ES-I3 (cell line): ENCODE data around the gene LIMK1.

Source experiments
- H3K36me3 ChIP-seq: 2 replicates; pipeline ENCODE4 v1.6.1; 2013; ENCODE audit warnings: mild to moderate bottlenecking, low read length, control low read depth, moderate library complexity; ENCODE audit not compliant: insufficient read depth
- H3K4me1 ChIP-seq: 2 replicates; pipeline ENCODE4 v1.6.1; 2013; ENCODE audit warnings: mild to moderate bottlenecking, control low read depth, low read length; ENCODE audit not compliant: insufficient read depth
- H3K9ac ChIP-seq: 2 replicates; pipeline ENCODE4 v1.6.1; 2013; ENCODE audit warnings: low read depth, mild to moderate bottlenecking, low read length, moderate library complexity
- H3K9me3 ChIP-seq: 2 replicates; pipeline ENCODE4 v1.6.1; 2013; ENCODE audit warnings: mild to moderate bottlenecking, low read length, moderate library complexity; ENCODE audit not compliant: control insufficient read depth, insufficient read depth

Gene LIMK1

DNA sequence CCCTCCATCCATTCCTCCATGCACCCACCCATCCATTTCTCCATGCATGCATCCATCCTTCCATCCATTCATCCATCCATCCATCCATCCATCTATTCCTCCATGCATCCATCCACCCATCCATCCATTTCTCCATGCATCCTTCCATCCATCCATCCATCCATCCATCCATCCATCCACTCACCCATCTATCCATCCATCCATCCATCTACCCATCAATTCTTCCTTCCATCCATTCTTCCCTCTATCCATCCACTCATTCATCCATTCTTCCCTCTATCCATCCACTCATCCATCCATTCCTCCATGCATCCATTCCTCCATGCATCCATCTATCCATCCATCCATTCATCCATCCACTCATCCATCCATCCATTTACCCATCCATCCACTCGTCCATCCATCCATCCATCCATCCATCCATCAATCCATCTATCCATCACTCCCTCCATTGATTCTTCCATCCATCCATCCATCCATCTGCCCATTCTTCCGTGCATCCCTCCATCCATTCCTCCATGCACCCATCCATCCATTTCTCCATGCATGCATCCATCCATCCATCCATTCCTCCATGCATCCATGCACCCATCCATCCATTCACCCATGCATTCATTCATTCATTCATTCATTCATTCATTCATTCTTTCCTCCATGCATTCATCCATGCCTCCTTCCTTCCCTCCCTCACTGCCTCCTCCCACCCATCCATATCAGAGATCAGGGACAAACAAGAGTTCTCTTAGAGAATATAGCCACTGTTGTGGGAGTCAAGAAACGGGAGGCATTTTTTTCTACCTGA lies 33.4 kb upstream of the LIMK1 start:
- Histone ChIP-seq H3K4me1 (peaks cover 10% of the 10 kb centered on the region; the same call in 1 of the 2 replicates), H3K36me3 (no peaks in the 10 kb centered on the region), H3K9ac (no peak overlapping the region), H3K9me3 (no peaks in the 10 kb centered on the region)

DNA sequence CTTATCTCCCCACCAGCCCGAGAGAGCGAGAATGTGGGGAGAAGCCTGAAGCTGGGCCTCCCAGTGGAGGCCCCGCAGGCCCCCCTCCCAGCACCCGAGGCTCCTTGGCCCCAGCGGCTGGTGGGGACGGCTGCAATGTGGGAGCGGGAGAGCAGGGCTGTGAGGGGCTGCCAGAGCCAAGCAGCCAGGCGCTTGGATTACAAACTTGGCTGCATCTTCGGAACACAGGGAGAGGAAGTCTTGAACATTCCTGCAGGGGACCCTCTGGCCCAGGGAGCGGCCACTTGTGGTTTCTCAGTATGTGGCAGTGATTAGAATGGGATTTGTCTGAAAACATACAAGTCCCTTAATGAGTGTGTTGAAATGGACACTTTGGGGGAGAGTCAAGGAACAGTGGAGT lies 32.4 kb upstream of the LIMK1 start:
- Histone ChIP-seq H3K36me3 (no peaks in the 10 kb centered on the region), H3K9me3 (no peaks in the 10 kb centered on the region), H3K4me1 (peaks cover 10% of the 10 kb centered on the region; the same call in 1 of the 2 replicates), H3K9ac (no peak overlapping the region)

DNA sequence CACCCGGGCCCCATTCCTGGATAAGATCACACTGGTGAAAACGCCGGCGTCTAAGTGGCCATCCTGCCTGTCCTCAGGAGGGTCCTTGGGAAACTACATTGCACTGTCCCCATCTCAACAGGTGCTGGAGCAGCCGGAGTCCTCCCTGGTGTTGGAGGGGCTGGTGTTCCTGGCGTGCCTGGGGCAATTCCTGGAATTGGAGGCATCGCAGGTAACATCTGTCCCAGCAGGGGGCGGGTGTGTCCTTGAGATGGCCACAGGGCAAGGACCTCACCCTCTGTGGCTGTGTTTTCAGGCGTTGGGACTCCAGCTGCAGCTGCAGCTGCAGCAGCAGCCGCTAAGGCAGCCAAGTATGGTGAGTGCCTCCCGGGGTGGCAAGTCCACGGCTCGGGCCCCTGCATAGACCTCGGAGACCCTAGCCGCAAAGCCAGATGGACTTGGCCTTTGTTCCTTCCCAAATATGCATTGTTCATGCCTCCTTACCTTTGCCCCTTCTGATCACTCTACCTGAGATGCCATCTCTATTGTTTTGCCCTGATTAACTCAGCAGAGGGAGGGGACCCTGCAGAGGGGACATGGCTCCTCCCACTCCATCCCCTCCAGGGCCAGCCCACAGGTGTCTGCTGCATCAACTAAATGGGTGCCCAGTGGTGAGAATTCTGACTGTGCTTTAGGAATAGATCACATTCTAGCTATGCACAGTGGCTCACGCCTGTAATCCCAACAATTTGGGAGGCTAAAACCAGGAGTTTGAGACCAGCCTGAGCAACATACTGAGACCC lies 31.8 kb upstream of the LIMK1 start:
- no peaks in the 10 kb centered on the region for H3K36me3 ChIP-seq
- peaks cover 10% of the 10 kb centered on the region; the same call in 1 of the 2 replicates for H3K4me1 ChIP-seq
- no peaks in the 10 kb centered on the region for H3K9me3 ChIP-seq
- no peak overlapping the region for H3K9ac ChIP-seq

DNA sequence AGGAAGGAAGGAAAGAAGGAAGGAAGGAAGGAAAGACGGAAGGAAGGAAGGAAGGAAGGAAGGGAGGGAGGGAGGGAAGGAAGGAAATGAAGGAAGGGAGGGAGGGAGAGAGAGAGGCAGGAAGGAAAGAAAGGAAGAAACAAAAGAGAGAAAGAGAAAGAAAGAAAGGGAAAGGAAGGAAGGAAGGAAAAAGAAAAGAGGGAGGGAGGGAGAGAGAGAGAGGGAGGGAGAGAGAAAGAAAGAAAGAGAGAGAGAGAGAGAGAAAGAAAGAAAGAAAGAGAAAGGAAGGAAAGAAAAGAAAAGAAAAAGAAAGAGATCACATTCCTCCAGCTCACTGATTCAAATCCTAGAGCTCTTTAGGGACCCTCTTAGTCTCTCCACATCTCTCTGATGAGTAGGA lies 31.0 kb upstream of the LIMK1 start:
- Histone ChIP-seq H3K4me1 (peaks cover 10% of the 10 kb centered on the region; the same call in 1 of the 2 replicates), H3K36me3 (no peaks in the 10 kb centered on the region), H3K9me3 (no peaks in the 10 kb centered on the region), H3K9ac (no peak overlapping the region)

DNA sequence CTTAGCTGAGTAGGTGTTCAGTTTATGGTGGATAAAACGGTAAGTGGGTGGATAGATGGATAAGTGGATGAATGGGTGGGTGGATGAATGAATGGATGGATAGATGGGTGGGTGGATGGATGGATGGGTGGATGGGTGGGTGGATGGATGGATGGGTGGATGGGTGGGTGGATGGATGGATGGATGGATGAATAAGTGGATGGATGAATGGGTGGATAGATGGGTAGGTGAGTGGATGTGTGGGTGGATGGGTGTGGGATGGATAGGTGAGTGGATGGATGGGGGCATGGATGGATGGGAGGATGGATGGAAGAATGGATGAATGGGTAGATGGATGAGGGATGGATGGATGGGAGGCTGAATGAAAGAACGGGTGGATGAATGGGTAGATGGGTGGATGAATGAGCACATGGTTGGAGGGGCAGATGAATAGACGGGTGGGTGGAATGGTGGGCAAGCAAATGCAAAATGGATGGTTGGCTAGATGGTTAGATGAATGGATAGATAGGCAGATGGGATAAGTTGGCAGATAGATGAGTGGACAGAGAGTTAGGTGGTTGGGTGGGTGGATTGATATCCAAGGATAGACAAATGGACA lies 29.9 kb upstream of the LIMK1 start:
- Histone ChIP-seq H3K36me3 (no peaks in the 10 kb centered on the region), H3K9me3 (no peaks in the 10 kb centered on the region), H3K4me1 (peaks cover 10% of the 10 kb centered on the region; the same call in 1 of the 2 replicates), H3K9ac (no peak overlapping the region)

DNA sequence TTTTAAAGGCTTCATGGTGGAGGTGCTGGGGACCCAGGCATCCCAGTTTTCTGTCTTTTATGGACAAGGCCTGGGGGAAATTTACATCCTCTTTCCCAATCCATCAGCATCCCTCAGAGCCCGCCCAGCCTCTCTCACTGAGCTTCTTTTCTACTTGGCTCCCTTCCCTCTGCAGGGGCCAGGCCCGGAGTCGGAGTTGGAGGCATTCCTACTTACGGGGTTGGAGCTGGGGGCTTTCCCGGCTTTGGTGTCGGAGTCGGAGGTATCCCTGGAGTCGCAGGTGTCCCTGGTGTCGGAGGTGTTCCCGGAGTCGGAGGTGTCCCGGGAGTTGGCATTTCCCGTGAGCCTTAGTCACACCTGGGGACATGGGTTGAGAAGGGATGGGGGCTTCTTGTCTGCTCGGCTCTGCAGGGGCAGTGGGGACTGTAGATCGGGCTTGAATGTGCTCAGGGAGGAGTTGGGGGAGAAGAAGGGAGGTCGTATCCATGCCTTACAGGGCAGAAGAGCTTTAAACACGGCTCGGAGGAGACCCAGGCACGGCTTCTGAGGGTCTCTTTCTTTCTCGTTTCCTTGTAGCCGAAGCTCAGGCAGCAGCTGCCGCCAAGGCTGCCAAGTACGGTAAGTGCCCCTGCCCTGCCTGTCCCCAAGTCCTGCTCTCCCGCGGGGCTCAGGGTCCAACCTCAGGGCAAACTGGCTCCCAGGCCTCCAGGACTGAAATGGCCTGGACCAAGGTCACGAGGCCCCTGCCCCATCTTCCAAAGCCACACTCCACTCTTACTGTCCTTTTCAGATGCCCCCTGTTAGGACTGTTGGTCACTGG lies 27.3 kb upstream of the LIMK1 start:
- Histone ChIP-seq H3K4me1 (peaks cover 10% of the 10 kb centered on the region; the same call in 1 of the 2 replicates), H3K9ac (no peak overlapping the region), H3K36me3 (no peaks in the 10 kb centered on the region), H3K9me3 (no peaks in the 10 kb centered on the region)

DNA sequence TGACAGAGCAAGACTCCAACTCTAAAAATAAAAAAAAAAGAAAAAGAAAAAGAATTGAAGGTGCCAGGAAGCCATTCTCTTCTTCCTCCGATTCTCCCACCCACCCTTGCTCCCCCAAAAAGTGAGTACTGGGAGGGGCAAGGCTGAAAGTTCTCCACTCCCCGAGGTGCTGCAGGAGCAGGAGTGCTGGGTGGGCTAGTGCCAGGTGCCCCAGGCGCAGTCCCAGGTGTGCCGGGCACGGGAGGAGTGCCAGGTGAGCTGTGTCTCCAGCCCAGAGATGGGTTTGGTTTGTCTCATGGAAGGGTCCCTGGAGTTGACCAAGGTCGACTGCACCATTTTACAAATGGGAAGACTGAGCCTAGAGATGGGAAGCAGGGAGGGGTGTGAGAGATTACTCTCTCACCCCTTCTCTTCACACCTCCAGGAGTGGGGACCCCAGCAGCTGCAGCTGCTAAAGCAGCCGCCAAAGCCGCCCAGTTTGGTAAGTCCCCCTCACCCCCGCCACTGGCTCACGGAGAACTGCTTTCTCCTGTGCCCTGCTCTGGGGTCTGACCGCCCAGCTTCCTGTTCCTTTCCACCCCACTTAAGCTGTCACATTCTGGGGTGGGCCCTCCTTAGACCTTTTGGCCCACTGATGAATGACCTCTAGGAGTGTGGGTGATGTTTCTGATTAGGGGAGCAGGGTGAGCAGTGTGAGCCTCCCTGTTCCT lies 26.2 kb upstream of the LIMK1 start:
- no peaks in the 10 kb centered on the region for H3K9me3 ChIP-seq
- H3K9ac ChIP-seq = no peak overlapping the region
- no peaks in the 10 kb centered on the region for H3K4me1 ChIP-seq
- no peaks in the 10 kb centered on the region for H3K36me3 ChIP-seq

DNA sequence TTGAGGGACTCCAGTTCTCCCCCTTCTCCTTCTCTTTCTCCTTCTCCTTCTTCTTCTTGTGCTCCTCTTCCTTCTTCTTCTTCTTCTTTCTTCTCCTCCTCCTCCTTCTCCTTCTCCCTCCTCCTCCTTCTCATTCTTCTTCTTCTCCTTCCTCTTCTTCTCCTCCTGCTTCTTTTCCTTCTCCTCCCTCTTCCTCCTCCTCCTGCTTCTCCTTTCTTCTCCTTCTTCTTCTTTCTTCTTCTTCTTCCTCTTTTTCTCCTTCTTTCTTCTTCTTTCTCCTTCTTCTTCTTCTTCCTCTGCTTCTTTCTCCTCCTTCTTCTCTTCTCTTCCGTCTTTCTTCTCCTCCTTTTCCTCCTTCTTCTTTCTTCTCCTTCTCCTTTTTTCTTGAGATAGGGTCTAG lies 25.6 kb upstream of the LIMK1 start:
- H3K36me3 ChIP-seq = no peaks in the 10 kb centered on the region
- no peaks in the 10 kb centered on the region for H3K4me1 ChIP-seq
- H3K9ac ChIP-seq = no peak overlapping the region
- no peaks in the 10 kb centered on the region for H3K9me3 ChIP-seq

DNA sequence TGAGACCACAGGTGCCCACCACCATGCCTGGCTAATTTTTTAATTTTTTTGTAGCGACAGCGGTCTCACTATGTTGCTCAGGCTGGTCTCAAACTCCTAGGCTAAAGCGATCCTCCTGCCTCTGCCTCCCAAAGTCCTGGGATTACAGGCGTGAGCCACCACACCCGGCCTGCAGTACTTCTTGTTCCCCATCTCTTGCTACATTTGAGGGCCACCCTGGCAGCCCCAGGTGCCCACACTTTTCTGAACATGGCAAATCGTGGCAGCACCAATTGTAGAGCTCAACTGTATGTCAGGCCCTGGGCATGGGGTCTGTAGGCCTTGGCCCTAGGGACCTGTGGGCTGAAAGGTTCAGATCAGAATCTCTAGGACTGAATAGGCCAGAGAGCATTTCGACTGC lies 25.1 kb upstream of the LIMK1 start:
- Histone ChIP-seq H3K4me1 (no peaks in the 10 kb centered on the region), H3K9me3 (no peaks in the 10 kb centered on the region), H3K36me3 (no peaks in the 10 kb centered on the region), H3K9ac (no peak overlapping the region)

DNA sequence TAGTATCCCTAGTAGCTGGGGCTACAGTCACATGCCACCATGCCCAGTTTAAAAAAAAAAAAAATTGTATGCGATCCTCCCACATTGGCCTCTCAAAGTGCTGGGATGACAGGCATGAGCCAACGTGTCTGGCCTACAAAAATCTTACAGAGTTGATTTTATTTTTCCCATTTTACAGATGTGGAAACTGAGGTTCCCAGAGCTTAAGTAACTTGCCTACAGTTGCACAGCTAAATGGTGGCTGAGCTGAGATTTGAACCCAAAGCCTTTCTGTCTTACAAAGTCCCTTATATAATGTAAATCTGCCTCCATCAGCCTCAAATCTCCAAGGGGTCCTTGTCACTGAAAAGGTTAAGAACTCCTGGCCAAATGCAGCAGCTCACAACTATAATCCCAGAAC lies 24.6 kb upstream of the LIMK1 start:
- Histone ChIP-seq H3K9ac (no peak overlapping the region), H3K36me3 (no peaks in the 10 kb centered on the region), H3K9me3 (no peaks in the 10 kb centered on the region), H3K4me1 (no peaks in the 10 kb centered on the region)

DNA sequence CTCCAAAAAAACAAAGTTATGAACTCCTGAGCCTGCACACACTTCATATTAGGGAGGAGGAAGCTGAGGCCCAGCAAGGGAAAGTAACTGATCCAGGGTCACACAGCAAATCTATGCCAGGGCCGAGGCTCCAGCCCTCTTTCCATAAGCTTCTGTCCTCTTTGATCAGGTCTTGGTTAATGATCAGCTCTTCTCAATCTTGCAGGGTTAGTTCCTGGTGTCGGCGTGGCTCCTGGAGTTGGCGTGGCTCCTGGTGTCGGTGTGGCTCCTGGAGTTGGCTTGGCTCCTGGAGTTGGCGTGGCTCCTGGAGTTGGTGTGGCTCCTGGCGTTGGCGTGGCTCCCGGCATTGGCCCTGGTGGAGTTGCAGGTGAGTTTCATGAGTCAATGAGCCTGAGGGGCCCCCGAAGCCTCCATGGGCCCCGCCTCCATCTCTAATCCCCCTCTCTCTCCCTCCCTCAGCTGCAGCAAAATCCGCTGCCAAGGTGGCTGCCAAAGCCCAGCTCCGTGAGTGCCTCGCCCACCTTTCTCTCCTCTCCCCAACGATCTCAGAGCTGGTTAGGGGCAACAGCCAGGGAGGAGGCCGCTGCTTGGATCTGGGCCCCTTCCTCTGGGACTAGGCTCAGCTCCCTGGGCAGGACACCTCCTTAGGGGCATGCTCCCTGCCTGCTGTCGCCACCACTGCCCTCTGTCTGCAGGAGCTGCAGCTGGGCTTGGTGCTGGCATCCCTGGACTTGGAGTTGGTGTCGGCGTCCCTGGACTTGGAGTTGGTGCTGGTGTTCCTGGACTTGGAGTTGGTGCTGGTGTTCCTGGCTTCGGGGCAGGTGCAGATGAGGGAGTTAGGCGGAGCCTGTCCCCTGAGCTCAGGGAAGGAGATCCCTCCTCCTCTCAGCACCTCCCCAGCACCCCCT lies 23.7 kb upstream of the LIMK1 start:
- H3K9me3 ChIP-seq = no peaks in the 10 kb centered on the region
- no peaks in the 10 kb centered on the region for H3K36me3 ChIP-seq
- H3K9ac ChIP-seq = no peak overlapping the region
- no peaks in the 10 kb centered on the region for H3K4me1 ChIP-seq

DNA sequence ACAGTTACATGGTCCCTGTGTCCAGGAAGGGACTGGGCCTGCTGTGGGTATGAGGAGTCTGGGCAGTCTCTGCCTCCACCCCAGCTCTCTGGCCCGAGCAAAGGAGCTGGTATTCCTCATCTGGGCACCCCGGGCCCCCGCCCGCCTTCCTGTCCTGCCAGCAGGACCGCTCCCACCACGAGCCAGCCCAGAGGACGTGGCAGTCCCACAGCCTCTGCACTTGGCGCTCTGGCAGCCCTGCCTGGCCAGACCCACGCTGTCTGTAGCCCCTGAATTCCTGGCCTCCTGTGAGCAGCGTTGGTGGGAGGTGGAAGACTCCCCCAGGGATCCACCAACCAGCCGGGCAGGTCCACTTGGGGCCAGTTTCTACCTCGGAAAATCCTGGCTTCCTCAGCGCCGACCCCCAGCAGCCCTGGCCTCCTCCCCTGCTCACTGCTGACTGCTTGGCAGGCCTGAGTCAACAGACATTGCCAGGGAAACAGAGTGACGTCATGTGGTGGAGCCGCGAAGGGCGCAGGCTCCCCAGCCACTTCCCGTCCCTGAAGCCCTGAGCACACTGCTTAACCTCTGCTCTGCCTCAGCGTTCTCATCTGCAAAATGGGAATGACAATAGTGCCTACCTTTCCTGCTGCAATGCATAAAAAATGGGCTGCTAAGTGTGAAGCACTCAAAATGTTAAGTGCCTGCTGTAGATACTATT lies 21.6 kb upstream of the LIMK1 start:
- Histone ChIP-seq H3K9ac (no peak overlapping the region), H3K36me3 (no peaks in the 10 kb centered on the region), H3K4me1 (no peaks in the 10 kb centered on the region), H3K9me3 (no peaks in the 10 kb centered on the region)
